Measurements from ENCODE around the gene RABL6.
A peak's percentile ranks its signal among the peaks of the same experiment; 100 is the strongest.
"Not testable (repeated sequence)": the region's sequence is repeated elsewhere in the genome, so short reads cannot be mapped to it uniquely, and the experiment has no call there.

Gene RABL6, protein sequence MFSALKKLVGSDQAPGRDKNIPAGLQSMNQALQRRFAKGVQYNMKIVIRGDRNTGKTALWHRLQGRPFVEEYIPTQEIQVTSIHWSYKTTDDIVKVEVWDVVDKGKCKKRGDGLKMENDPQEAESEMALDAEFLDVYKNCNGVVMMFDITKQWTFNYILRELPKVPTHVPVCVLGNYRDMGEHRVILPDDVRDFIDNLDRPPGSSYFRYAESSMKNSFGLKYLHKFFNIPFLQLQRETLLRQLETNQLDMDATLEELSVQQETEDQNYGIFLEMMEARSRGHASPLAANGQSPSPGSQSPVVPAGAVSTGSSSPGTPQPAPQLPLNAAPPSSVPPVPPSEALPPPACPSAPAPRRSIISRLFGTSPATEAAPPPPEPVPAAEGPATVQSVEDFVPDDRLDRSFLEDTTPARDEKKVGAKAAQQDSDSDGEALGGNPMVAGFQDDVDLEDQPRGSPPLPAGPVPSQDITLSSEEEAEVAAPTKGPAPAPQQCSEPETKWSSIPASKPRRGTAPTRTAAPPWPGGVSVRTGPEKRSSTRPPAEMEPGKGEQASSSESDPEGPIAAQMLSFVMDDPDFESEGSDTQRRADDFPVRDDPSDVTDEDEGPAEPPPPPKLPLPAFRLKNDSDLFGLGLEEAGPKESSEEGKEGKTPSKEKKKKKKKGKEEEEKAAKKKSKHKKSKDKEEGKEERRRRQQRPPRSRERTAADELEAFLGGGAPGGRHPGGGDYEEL

DNA sequence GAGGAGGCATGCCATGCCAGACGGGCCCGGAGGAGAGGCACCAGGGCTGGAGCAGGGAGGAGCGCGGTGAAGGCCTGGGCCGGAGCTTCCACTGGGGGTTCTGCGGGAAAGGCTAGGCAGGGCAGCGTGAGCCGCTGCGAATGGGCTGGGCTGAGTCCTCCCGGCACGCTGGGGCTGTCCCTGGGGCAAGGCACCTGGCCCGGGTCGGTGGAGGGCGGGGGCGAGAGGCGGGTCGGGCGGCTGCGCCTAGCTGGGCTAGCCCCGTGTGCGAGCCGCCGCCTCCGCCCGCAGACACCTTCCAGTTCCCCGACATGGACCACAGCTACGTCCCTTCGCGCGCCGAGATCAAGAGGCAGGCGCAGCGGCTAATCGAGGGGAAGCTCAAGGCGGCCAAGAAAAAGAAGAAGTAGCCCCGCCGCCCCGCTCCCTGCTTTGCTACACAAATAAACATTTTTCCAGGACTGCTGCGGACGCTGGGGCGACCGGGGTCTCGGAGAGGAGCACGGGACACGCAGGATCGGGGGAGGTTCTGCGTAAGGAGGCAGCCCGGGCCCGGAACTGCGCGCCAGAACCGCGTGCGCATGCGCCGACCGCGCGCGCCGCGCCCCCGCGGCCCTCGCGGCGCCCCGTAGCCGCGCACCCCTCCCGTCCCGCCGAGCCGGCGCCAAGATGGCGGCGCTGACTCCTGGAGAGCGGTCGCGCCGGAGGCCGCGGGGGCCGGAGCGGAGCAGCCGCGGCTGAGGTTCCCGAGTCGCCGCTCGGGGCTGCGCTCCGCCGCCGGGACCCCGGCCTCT lies at the start of gene RABL6:
TSS of gene RABL6 (plus strand) at position 668 of the 794 bp plus-strand sequence. CDS start 249 bp downstream, outside the sequence.
- peak; percentile 67 for DNase-seq

DNA sequence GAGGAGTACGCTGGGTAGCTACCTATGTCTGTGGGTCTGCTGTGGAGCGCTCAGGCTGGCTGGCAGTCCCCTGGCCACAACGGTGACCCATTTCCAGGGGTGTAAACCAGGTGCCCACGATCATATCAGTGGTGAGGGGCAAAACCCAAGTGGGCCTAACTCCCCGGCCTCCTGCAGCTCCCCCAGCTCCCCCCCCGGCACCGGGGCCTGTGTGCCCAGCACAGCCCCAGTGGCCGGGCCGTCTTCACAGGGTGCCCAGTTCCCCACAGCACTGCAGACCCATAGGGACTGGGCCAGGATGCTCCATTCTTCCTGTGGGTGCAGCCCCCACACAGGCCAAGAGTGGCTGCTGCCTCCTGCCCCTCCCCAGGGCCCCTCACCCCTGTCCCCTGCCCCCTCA lies 48.7 kb upstream of the RABL6 start:
- DNase-seq: no peak

DNA sequence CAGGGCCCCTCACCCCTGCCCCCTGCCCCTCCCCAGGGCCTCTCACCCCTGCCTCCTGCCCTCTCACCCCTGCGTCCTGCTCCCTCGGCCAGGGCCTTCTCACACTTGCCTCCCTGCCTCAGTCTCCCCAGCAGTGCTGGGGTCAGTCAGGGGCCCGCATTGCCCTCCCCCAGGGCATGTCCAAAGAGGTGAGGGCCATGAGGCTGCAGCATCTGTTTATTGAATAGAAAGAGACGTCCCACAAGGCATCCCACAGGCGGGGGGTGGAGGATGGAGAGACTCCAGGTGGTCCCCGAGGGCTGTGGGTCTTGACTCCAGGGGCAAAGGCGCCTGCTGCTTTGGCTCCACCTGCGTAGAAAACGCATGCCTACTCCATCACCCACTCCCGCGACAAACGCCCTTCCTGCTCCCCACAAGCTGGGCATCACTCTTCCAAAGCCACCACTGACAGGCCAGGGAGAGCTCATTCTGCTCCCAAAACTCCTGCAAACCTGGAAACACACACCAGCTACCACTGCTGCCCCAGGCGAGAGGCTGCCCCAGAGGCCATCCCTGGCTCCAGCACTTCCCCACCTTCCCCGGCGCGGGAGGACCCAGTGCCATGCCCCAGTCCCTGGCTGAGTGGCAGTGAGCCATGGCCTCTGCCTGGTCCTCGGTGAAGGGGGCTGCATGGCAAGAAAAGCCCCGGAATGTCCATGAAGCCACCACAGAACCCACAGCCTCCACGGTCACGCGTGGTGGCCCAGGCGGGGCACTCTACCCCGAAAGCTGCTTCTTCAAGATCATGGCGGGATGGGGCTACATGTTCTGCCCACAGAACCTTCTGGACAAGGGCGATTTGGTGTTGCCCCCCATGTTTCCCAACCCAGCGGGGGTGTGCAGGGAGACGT lies 48.1 kb upstream of the RABL6 start:
- no peak for DNase-seq

DNA sequence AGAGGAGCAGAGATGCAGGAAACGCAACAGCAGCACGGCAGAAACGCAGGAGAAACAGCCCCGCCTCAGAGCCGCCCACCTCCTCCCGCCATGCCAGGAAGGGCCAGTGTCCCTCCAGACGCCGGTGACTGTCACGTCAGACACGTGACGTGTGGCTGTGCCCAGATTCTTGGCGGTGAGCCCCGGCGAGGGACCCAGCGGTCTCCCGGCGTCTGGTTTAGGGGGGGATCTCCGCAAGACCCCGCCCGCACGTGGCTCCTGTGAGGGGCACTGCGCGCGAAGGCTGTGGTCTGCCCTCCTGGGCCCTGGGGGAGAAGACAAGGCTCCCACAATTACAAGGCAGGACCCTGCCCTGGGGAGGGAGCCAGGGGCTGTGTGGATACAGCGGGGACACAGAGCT lies 47.3 kb upstream of the RABL6 start:
- DNase-seq: no peak

DNA sequence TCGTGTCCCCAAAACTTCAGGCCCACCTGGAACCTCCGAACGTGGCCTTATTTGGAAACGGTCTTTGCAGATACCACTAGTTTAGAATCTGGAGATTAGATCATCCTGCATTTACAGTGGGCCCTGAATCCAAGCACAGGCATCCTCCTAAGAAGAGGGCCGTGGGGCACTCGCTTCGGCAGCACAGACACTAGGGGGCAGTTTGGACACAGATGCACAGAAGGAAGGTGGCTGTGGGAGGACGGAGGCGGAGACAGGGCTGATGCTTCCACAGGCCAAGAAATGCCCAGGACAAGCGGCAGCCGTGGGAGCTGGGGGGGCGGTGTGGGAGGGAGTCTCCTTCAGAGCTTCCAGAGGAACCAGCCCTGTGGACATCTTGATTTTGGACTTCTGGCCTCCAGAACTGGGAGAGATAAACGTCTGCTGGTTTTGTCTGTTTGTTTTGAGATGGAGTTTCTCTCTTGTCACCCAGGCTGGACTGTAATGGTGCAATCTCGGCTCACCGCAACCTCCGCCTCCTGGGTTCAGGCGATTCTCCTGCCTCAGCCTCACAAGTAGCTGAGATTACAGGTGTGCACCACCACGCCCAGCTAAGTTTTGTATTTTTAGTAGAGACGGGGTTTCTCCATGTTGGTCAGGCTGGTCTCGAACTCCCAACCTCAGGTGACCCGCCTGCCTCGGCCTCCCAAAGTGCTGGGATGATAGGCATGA lies 46.8 kb upstream of the RABL6 start:
- peak; percentile 53 for DNase-seq

DNA sequence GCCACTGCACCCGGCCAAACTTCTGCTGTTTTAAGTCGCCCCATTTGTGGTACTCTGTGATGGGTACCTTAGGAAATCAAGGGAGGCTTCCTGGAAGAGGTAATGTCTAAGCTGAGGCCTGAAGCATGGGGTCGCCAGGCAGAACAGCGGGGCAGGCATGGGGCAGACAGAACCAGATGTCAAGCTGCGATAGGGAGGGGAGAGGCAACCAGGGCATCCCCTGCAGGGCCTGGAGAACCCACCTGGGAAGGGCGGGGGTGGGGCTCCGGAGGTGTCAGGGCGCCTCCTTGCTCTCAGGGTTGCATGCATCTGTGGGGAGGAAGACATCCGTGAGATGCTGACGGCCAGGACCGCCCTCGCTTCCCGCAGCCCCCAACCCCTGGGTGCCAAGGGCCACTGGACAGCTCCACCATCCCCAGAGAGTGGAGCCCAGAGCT lies 46.2 kb upstream of the RABL6 start:
- DNase-seq: no peak

DNA sequence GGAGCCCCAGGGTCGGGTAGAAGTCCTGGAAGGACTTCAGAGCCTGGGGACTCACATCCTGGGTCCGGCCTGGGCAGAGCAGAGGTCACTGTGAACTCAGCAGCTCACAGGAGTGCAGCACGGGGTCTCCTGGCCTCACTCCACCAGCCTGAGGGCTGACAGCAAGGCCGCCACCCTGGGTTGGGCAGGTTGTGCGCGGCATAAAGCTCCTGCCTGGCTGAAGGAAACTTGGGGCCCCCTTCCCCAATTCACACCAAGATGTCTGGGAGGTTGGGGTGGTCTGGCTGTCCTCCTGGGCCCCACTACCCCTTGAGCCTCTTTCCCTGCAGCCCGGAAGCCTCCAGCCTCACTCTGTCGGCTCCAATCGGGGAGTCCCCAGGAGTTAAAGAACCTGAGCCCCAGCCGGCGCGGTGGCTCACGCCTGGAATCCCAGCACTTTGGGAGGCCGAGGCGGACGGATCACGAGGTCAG lies 45.5 kb upstream of the RABL6 start:
- no peak for DNase-seq

DNA sequence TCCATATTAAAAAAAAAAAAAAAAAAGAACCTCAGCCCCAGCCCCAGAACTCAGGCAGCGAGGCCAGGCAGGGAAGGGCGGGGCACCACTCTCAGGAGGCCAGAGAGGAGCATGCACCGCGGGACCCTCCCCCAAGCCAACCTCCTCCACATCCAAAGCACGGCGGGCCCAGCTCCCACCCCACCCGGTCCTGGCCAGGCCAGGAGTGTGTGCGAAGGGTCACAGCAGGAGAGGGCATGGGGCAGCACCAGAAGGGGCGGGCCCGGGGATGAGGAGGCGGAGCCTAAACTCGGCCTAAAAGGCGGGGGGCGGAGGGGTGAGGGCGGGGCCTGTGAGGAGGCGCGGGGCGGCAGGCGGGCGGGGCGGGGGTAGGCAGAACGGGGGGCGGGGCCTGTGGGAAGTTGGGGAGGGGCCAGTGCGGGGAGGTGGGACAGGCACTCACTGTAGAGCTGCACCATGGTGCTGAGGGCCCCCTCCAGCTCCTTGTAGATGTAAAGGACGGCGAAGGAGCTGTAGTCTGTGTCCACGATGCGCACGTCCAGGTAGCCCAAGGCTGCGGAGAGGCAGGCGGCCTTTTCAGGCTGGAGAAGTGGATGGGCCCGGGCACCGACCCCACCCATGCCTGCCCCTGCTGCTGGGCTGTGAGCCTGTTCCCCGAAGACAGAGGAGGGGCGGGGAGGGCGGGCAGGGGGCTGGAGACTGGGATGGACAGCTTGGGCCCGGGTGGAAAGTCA lies 44.7 kb upstream of the RABL6 start:
- peak; percentile 4 for DNase-seq

DNA sequence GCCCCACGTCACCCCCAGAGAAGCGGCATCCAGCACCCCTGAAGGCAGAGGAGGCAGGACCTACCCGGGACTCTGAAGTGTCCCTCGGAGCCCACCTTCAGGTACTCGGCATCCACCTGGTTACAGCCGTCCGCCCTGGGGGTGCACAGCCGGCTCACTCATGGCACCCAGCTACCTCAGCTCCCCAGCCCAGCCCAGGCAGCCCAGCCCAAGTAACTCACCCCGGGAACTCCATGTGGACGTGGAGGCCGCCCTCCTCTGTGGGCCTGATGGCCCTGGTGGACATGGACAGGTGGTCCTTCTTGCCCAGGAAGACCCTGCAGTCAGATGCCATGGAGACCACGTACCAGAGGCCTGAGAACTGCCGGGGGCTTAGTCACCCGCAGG lies 44.1 kb upstream of the RABL6 start:
- no peak for DNase-seq

DNA sequence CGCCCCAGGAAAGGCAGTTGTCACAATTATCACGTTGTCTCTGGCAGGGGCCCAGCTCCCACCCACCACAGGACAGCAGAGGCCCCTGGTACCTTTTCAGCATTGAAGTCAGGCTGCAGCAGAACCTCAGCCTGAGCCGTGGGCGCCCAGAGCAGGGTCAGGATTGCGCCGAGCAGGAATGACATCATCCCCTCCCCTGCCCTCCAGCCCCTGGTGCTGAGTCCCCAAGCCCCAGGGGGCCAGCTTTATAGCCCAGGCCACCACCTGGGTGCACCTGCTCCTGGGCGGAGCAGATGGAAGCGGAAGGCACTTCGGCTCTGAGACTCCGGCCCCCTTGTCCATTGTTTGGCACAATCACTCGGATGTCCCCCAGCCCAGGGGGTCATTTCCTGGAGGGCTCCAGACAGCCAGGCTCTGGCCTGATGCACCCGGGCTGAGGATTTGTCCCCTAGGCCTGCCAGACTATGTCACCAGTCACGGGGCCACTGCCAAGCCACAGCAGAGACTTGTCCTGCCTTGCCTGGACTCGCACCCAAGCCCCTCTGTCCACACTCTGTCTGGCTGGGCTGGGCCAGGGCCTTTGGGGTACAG lies 43.4 kb upstream of the RABL6 start, which contains the start of gene LCN15:
TSS of gene LCN15 (minus strand) at position 218 of the 591 bp plus-strand sequence. CDS start at position 188, 30 bp downstream.
- DNase-seq: no peak

DNA sequence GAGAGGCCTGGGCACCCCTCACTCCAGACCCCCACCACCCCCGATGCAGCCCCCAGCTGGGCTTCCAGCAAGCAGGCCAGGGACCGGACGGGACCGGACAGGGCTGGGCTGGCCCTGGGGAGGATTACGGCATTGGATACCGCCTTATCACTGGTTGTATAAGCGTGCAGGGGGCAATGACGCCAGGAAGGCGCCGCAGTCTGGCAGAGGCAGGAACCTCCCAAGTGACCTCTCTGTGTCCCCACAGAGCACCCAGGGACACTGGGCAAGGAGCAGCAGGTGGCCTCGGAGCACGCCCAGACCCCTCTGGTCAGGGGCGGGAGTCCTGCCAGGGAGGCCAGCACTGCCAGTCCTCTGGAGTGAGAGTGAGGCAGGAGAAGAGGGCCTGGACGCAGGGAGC lies 42.7 kb upstream of the RABL6 start:
- DNase-seq: no peak

DNA sequence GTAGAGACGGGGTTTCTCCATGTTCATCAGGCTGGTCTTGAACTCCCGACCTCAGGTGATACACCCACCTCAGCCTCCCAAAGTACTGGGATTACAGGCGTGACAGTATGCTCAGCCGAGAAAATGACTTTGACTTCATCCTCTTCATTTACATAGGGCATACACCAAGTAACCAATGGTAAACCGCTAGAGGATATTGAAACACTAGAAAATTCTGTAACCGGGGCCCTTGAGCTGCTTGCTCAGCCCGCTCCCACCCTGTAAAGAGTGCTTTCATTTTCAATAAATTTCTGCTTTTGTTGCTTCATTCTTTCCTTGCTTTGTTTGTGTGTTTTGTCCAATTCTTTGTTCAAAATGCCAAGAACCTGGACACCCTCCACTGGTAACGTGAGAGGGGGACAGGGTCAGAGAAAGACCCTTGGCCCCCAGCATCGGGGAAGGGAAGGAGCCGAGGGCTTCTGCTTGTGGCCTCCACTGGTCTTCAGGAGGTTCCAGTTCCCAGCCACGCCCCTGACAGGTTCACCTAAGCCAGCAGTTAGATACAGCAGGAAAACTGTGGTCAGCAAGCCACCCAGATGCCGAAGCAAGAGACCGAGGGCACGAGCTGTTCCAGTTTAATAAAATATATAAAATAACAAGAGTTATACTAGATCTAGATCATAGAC lies 41.9 kb upstream of the RABL6 start:
- DNase-seq: not testable (repeated sequence)

DNA sequence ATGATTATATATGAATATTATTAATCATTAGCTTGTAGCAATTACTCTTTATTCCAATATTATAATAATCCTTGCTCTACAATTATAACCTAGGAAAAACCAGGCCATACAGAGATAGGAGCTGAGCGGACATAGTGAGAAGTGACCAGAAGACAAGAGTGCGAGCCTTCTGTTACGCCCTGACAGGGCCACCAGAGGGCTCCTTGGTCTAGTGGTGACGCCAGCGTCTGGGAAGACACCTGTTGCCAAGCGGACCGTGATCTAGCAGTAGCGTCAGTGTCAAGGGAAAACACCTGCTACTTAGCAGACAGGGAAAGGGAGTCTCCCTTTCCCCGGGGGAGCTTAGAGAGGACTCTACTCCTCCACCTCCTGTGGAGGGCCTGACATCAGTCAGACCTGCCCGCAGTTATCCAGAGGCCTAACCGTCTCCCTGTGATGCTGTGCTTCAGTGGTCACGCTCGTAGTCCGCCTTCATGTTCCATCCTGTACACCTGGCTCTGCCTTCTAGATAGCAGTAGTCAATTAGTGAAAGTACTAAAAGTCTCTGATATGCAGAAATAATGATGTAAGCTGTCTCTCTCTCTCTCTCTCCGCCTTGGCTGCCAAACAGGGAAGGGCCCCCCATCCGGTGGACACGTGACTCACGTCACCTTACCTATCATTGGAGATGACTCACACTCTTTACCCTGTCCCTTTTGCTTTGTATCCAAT lies 41.2 kb upstream of the RABL6 start:
- peak; percentile 24 for DNase-seq

DNA sequence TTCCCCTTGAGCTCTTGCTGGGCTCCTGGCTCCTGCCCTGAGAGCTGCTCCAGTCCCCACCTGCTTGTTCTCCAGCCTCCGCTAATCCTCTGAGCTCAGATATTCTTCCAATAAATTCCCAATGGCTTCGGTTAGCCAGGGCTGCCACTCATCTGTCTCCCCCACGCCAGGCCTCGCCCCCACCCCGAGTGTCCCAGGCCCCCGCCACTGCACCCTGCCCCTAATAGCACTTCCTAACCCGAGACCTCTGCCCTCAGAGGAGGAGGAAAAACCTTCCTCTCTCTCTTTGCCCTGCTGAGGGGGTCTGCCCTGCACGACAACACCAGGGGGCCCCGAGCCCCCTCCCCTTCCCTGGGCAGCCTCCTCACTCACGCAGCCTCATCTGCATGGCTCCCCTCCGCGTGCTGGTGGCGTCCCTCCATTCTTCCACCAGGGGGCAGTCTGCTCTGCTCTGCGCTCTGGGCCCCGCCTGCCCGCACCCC lies 38.0 kb upstream of the RABL6 start:
- no peak for DNase-seq

DNA sequence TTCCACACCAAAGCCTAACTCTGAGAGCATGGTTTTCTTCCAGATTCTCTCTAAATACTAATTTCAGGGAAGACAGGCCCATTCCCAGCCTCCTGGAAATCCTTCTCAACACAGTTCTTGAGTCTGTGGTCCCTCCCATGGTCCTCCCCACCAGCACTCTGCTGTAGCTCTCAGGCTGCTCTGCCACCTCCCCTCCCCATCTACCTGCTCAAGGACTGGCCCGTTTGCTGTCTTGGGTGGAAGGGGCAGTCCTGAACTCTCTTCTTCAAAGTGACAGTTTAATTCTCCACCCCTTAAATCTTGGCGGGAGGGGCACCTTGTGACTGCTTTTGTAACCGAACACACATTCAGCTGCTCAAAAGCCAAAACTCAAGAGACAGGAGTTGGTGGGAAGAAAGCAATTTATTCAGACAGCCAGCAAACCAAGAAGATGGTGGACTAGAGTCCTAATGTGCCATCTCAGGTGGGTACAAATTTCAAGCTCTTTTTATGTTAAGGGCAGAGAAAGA lies 35.8 kb upstream of the RABL6 start:
- no peak for DNase-seq

DNA sequence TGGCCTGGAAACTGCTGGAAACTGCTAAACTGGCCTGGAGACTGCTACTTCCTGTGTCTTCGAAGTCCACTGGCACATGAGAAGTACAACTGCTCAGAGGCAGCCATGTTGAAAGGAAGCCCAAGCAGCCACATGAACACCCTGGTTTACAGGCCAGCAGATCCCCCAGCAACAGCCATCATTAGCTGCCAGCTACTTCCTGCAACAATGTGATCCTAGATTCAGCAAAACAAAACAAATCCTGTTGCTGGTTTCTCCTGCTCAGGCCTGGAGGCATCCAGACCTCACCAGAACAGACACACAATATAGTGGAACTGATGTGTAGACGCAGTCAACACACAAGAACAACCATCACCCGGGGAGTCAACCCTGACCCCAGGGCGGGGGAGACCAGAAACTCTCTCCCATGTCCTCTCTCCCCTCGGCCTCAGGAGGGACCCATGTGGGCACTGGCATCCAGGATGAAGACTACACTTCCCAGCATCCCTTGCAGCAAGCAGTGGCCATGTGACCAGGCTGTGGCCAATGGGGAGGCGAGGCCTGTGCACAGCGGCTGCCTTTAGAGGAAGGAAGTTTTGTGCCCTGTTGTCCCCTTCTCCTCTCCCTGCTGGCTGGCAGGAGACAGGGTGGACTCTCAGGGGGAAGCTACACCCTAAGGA lies 34.2 kb upstream of the RABL6 start:
- no peak for DNase-seq

DNA sequence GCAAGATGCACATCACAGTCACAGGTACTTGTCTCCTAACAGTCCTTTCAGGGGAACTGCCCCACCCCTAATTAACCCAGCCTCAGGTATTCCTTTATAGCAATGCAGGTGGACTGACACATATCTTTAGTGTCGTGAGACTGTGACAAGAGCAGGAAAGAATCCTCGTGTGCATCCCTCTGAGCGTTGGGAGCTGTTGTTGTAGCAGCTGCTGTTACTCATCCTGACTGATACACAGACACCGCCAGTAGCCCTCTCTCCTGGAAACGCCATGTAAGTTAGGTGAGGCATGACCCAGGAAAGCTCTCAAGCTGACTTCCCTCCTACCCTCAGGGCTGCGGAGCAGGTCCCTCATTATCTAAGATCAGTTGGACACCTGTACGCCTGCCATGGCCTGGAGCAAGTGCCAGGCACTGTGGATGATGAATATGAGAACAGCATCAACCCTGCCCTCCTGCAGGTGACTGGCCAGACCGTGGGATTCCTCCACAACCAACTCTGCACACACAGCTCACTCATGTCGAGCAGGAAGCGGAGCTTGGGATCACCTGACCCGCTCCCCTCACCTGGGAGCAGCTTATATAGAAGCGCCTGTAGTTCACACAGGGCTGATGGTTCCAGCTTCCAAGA lies 33.2 kb upstream of the RABL6 start:
- no peak for DNase-seq

DNA sequence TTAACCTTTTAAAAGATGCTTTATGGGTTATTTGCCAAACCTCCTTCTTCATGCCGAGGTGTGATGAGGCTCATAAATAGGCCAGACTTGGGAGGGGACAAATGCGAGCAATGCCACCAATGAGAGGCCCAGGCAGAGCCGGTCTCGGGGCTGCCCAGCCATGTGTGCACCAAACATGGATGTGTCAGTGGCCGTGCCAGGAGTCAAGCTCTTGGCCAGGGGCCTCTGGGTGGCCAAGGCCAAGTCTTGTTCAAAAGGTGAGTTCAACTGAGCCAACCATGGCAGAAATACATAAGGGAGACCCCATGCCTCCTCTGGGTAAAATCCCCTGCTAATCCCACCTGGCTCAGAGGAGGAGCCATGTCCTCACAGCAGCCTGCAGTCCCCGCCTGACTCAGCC lies 32.6 kb upstream of the RABL6 start:
- DNase-seq: no peak
